ENCODE results near the gene HRC. TPM values are rescaled to one million over a fixed set of nuclear protein-coding genes. Genes with fewer than 3 reads are reported as not detected.

HRC gene
- total RNA-seq, 1 donor from 2014 or later: 1.3 TPM

DNA sequence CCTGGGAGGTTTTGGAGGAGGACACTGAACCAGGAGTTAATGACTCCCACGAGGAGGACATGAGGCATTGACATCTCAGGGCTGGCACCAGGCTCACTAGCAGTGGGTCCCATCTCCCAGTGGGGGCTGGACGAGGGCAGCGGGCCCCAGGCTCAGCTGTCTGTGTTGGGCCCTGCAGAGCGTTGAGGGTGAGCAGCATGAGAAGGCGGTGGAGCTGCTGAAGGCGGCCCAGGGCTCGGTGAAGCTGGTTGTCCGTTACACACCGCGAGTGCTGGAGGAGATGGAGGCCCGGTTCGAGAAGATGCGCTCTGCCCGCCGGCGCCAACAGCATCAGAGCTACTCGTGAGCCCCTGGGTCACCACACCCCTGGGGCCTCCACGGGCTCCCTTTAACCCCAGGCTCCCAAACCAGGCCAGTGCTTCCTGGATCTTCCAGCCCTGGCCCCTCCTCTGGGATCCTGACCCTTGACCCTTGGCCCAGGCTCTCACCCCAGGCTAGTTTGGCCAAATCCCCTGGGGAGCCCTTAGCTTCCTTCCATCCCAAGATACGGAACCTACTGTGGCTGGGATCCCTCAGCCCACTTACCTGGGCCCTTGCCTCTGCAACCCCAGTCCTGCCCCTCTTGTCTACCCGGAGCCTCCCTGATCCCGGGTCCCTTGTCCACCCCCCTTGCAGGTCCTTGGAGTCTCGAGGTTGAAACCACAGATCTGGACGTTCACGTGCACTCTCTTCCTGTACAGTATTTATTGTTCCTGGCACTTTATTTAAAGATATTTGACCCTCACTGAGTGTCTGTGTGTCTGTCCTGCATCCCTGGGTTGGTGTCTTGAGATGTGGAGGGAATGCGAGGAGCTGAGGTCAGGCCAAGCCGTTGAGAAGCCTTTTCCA is 37.3 kb downstream of the HRC start:
- no peak for DNase-seq (ENCODE audit: low spot score)

DNA sequence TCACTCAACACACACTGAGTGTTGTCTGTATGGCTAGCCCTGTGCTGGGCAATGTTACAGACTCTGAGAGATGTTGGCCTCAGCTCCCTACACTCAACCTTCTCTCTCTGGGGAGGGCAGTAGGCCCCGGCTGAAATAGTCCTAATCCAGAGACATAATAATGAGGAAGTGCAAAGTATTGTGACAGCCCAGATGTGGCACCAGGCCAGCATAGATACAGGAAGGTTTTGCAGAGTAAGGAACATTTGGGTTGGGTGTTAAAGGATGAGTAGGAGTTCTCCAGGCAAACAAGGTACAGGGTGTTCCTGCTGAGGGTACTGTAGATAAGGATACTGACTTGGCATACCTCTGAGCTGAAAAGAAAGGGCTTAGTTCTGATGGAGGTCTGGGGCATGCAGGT is 38.7 kb downstream of the HRC start:
- no peak for DNase-seq (ENCODE audit: low spot score)

DNA sequence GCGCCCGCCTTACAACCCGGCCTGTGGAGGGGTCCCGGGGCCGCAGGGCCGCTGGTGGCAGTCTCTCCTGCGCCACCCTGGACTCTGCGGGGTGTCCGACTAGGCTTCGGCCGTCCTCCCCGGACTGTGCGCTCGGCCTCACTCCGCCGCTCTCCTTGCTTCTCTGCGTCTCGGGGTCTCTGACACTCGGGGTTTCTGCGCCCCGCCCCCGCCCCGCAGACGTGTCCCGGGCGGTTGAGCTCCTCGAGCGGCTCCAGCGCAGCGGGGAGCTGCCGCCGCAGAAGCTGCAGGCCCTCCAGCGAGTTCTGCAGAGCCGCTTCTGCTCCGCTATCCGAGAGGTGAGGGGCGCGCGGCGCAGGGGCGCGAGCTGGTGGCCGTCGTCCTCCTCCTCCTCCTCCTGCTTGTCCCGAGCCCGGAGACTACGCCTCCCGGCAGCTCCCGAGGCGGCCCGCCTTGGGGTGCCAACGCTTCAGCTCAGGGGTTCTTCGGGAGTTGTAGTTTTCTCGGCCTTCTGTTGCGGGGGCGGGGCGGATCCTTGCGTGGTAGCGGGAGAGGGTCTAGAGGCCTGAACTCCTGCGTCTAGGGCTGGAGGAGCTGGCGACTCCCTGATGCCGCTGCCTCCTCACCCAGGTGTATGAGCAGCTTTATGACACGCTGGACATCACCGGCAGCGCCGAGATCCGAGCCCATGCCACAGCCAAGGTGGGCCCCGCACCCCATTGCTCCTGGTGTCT is 40.4 kb downstream of the HRC start:
- no peak for DNase-seq (ENCODE audit: low spot score)

DNA sequence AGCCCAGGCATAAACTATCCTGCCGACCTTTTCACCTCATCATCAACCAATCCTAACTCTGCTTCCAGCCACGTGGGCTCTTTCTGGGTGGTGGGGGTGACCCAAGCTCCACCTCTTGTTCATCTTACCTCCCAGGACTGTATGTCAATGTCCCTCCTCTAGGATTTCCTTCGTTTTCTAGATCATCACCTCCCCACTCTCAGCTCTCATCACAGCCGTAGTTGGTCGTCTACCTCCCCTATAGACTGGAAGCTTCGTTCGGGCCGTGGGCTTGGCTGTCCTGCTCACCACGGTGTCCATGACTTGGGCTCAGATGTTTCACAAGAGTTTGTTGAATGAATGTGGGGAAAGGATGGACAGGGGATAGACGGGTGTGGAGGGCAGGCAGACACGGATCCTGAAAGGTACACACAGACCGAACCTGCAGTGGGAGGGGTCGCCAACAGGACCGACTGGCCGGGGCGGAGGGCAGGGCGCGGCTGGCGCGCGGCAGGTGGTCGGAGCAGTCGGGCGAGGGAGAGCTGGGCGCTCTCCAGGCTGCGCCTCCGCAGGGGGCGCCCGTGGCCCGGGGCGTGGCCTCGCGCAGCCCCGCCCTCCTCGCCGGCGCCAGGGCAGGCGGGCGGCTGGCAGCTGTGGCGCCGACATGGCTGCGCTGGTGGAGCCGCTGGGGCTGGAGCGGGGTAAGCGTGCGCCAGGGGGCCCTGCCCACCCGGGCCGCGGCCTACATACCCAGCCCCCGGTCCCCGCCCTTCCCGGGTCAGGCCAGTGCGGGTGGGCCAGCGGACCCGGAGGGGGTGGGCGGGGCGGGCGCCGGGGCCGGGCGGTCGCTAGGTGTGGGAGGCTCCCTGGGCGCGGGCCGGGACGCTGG is 41.2 kb downstream of the HRC start, which contains the start of gene LIN7B:
TSS of gene LIN7B (plus strand) at position 609 of the 868 bp plus-strand sequence. CDS start at position 644, 35 bp downstream.
- DNase-seq (ENCODE audit: low spot score): no peak

DNA sequence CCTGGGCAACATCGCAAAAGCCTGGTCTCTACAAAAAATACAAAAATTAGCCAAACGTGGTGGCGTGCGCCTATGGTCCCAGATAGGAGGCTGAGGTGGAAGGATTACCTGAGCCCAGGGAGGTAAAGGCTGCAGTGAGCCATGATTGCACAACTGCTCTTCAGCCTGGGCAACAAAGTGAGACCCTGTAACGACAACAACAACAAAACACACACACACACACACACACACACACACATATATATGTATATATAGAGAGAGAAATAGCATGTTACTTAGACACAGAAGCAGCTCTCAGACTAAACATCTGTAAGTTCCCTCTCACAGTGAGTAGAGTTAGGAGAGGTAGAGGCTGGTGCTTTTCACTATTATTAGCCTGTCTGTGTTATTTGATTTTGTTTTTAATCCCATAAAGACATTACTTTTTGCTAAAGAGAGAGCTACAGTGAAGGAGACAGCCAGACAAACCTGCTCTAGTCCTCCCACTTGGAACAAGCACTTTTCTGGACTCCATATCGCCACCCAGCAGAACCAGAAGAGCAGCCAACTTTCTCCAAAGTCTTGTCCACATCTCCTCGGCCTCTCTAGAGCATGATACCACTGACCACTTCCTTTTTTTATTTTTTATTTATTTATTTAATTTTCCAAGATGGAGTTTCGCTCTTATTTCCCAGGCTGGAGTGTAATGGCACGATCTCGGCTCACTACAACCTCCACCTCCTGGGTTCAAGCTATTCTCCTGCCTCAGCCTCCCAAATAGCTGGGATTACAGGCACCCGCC is 43.8 kb downstream of the HRC start:
- DNase-seq (ENCODE audit: low spot score): no peak

DNA sequence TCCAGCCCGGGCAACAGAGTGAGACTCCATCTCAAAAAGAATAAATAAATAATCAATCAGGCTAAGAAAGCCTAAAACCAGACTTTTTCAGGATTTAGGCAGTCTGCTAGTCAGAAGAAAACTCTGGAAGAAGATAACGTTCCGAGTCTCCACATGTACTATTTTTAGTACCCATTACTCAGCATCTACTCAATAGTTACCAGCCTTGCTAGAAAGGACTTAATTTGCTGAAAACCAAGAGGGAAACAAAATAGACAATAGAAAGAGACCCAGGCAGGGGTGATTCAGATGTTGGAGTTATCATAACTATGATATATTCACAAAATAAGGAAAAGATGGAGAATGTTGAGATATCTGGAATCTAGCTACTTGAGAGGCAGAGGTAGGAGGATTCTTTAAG is 44.6 kb downstream of the HRC start:
- no peak for DNase-seq (ENCODE audit: low spot score)

DNA sequence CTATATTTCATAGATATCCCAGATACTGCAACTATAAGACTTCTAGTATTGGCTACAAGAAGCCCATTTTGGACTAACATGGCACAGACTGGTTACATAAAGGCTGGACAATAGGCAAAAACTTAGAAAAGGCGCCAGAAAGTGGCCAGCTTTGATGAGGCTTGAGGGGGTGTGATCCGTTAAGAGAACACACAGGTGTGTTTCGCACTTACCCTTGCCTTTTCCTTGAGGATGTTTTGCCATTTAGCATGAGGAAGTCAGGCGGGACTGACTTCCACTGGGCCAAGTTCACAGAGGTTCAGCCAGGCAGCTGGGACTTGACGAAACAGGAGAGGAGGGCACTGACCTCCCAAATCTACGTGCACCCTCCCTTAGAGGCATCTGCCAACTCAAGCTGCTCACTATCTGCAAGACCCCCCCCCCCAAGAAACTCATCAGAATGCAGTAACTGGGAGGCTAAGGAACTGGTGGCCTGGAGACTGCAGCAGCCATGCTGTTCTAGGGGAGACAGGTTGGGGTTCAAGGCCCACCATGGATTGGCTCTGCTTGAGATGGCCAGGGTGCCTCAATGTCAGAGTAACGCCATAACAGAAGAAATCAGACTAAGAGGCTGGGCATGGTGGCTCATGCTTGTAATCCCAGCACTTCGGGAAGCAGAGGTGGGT is 45.5 kb downstream of the HRC start:
- DNase-seq (ENCODE audit: low spot score): no peak

DNA sequence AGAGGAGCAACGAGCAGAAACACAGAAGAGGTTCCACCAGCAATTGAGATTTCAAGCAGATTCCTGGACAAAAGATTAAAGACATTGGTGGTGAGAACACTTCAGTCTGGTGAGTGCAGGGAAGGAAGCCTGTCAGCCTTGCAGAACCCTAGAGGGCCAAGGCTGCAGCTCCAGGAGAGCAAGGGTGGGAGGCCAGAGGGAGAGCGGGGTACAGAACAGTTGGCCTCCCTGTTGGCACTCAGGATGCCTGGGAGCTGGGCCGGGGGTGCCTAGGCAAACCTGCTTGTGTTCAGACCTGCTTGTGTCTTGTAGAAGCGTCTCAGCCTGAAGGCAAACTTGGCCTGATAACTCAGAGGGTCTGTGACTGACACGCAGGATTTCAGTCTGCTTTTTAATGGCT is 46.1 kb downstream of the HRC start:
- no peak for DNase-seq (ENCODE audit: low spot score)

DNA sequence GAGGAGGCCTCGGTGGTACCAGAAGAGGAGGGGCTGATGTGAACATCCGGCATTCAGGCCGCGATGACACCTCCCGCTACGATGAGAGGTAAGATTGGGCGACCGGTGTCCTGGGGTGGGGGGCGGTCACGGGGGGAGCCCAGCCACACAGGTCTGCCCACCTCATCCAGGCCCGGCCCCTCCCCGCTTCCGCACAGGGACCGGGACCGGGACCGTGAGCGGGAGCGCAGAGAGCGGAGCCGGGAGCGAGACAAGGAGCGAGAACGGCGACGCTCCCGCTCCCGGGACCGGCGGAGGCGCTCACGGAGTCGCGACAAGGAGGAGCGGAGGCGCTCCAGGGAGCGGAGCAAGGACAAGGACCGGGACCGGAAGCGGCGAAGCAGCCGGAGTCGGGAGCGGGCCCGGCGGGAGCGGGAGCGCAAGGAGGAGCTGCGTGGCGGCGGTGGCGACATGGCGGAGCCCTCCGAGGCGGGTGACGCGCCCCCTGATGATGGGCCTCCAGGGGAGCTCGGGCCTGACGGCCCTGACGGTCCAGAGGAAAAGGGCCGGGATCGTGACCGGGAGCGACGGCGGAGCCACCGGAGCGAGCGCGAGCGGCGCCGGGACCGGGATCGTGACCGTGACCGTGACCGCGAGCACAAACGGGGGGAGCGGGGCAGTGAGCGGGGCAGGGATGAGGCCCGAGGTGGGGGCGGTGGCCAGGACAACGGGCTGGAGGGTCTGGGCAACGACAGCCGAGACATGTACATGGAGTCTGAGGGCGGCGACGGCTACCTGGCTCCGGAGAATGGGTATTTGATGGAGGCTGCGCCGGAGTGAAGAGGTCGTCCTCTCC is 47.4 kb downstream of the HRC start:
- DNase-seq (ENCODE audit: low spot score): no peak

DNA sequence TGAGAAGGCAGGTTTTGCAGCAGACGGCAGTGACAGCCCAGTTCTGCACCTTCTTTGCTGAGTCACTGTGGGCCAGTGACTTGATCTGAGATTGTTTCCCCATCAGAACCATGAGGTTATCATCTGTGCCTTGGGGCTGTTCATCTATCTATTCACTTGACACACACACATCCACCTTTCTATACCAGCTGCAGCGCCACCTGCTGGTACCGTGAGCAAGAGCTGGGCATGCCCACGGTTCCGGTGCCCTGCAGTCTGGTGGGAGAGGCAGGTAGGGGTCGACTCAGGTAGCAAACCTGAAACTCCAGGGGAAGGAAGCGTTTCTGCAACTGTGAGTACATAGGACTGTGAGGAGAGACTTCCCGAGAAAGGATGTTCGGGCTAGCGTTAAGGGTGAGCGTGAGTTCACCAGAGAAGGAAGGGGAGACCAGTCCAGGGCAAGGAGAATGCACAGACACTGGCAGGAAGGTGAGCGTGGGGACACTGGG is 48.5 kb downstream of the HRC start:
- no peak for DNase-seq (ENCODE audit: low spot score)

DNA sequence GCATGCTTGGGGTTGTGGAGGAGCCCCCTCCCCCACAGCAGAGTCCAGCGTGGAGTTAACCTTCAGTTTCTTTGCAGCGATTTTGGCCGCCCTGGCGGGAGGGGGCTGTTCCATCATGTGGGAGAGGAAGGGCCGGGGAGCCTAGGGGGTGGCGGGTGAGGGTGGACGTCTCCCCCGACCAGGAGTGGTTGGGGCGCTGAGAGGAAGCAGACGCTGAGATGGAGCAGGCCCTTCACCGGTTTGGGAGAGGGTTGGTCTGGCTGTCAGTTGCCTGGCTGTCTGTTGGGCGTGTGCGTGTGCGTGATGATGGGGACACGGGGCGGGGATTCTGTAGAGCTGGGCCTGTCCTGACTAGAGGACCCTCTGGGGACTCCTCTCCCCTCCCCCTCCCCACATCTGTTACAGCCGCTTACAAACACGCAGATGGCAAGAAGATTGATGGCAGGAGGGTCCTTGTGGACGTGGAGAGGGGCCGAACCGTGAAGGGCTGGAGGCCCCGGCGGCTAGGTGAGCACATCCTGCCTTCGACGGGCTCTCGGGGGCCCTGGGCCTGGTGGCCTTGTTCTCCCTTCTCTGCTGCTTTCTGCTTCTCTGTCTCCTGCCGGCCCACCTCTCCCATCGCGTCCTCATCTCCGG is 50.8 kb downstream of the HRC start:
- no peak for DNase-seq (ENCODE audit: low spot score)

DNA sequence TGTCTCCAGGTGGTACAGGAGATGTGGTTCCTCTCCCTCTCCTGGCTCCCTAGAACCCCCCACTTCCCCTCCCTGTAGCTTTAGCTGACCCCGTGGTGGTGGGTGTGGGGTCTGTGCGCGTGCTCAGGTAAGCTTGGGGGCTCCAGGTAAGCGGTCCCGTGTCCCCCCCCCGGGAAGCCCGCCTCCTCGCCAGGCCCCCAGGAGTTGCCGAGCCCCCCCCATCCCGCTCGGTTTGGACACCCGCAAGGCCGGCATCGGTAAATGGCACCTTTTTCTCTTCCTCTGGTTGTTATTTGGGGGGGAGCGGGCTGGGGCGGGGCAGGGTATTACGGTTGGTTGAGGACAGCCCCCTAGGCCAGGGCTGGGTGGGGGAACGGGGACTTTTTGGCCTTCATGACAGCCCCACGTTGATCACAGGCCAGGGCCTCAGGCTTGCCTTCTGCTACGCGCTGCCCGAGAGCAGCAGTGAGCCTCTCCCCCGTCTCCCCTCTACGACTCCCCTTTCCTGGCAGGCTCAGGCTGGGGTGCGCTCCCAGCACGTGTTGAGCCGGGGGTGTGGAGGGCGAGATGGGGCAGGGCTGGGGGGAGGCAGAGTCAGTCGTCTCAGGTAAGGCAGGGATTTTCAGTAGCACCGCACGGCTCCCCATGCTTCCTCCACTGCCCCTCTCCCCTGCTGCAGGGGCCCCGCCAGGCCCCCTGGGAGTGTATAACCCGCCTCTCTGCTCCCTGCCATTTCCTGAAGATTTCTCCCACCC is 51.7 kb downstream of the HRC start:
- DNase-seq (ENCODE audit: low spot score): no peak

DNA sequence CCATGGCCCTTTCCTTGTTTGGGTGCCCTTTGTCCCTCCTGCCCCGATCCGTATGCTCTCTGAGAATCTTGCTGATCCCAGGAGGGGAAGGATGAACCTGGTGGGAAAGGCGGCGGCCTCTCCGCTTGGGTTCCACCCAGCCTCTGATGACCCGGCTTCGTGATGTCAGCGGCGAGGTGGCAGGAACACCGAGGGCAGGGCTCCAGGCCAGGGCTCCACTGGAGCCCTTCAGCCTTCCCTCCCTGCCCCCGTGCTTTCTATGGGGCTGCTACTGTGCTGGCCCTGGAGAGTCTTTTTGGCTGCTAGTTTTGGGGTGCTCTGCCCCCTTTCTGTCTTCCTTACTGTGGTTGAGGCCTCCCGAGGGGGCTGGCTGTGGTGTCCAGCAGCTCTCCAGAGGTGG is 52.9 kb downstream of the HRC start:
- no peak for DNase-seq (ENCODE audit: low spot score)

Other genes with a start within 250 kb of the HRC start
- 0.61 TPM for gene DHDH, start 221.7 kb downstream of the HRC start, total RNA-seq
- 71.8 TPM for gene BAX, start 200.5 kb downstream of the HRC start, total RNA-seq
- gene FTL, start 190.1 kb downstream of the HRC start, total RNA-seq: 9,334 TPM
- gene GYS1, start 162.1 kb downstream of the HRC start, total RNA-seq: 82.0 TPM
- 40.0 TPM for gene RUVBL2, start 161.5 kb downstream of the HRC start, total RNA-seq
- gene LHB, start 138.3 kb downstream of the HRC start, total RNA-seq: not detected
- gene CGB3, start 131.1 kb downstream of the HRC start, total RNA-seq: not detected
- not detected for gene CGB2, start 123.5 kb downstream of the HRC start, total RNA-seq
- gene CGB1, start 118.5 kb downstream of the HRC start, total RNA-seq: not detected
- gene CGB5, start 111.5 kb downstream of the HRC start, total RNA-seq: not detected
- gene CGB8, start 106.3 kb downstream of the HRC start, total RNA-seq: not detected
- gene CGB7, start 97.6 kb downstream of the HRC start, total RNA-seq: not detected
- not detected for gene NTF4, start 90.6 kb downstream of the HRC start, total RNA-seq
- gene KCNA7, start 82.7 kb downstream of the HRC start, total RNA-seq: not detected
- 148 TPM for gene SNRNP70, start 69.9 kb downstream of the HRC start, total RNA-seq
- 4.2 TPM for gene LIN7B, start 41.0 kb downstream of the HRC start, total RNA-seq
- not detected for gene C19orf73, start 36.3 kb downstream of the HRC start, total RNA-seq
- gene PPFIA3, start 35.9 kb downstream of the HRC start, total RNA-seq: 3.1 TPM
- 17.0 TPM for gene TRPM4, start 2.4 kb upstream of the HRC start, total RNA-seq
- gene SLC6A16, start 169.8 kb upstream of the HRC start, total RNA-seq: 3.1 TPM
- 32.1 TPM for gene CD37, start 180.0 kb upstream of the HRC start, total RNA-seq
- gene TEAD2, start 207.0 kb upstream of the HRC start, total RNA-seq: 48.3 TPM
- not detected for gene DKKL1, start 208.5 kb upstream of the HRC start, total RNA-seq
- gene KASH5, start 232.9 kb upstream of the HRC start, total RNA-seq: not detected

Measured in mesenteric fat pad (tissue), 1 donor.